Measurements from ENCODE around the gene RHBDL1. TPM values are rescaled to one million over a fixed set of nuclear protein-coding genes. Genes with fewer than 3 reads are reported as not detected.

Gene RHBDL1
- total RNA-seq, 4 donors from 2014 or later: 0.44 to 1.0 (median 0.96) TPM; not detected in 1

Other genes starting within 250 kb of the RHBDL1 start
- 10 to 100 TPM; 16.4 to 87.2 (median 22.0) TPM for gene CAPN15, start 148.0 kb upstream of the RHBDL1 start, total RNA-seq
- under 1 TPM in 1 of 4 donors, not detected in 3; 0.19 TPM for gene PRR35, start 115.3 kb upstream of the RHBDL1 start, total RNA-seq
- gene NHLRC4, start 108.7 kb upstream of the RHBDL1 start, total RNA-seq: 1 to 10 TPM in 3 of 4 donors, under 1 TPM in 1; 0.24 to 5.5 (median 1.2) TPM
- gene PIGQ, start 105.7 kb upstream of the RHBDL1 start, total RNA-seq: 10 to 100 TPM; 22.0 to 25.1 (median 23.8) TPM
- 10 to 100 TPM; 11.6 to 20.6 (median 14.8) TPM for gene RAB40C, start 85.6 kb upstream of the RHBDL1 start, total RNA-seq
- gene WFIKKN1, start 44.7 kb upstream of the RHBDL1 start, total RNA-seq: under 1 TPM in 3 of 4 donors, not detected in 1; 0.19 to 0.63 (median 0.25) TPM
- gene METTL26, start 39.4 kb upstream of the RHBDL1 start, total RNA-seq: 100 to 1,000 TPM in 3 of 4 donors, 10 to 100 TPM in 1; 75.7 to 155 (median 111) TPM
- 10 to 100 TPM; 33.3 to 54.7 (median 41.3) TPM for gene MCRIP2, start 33.8 kb upstream of the RHBDL1 start, total RNA-seq
- gene WDR90, start 26.3 kb upstream of the RHBDL1 start, total RNA-seq: 10 to 100 TPM in 3 of 4 donors, 1 to 10 TPM in 1; 7.0 to 25.1 (median 21.2) TPM
- gene RHOT2, start 7.5 kb upstream of the RHBDL1 start, total RNA-seq: 10 to 100 TPM; 38.8 to 86.9 (median 61.5) TPM
- 100 to 1,000 TPM; 119 to 161 (median 128) TPM for gene STUB1, start 4.7 kb downstream of the RHBDL1 start, total RNA-seq
- 10 to 100 TPM; 65.8 to 79.6 (median 71.8) TPM for gene JMJD8, start 8.7 kb downstream of the RHBDL1 start, total RNA-seq
- 1 to 10 TPM; 6.7 to 8.7 (median 6.9) TPM for gene WDR24, start 14.7 kb downstream of the RHBDL1 start, total RNA-seq
- gene FBXL16, start 30.1 kb downstream of the RHBDL1 start, total RNA-seq: under 1 TPM in 3 of 4 donors, not detected in 1; 0.48 to 0.75 (median 0.56) TPM
- 10 to 100 TPM; 13.6 to 31.2 (median 20.5) TPM for gene METRN, start 39.4 kb downstream of the RHBDL1 start, total RNA-seq
- 10 to 100 TPM; 21.9 to 45.4 (median 36.2) TPM for gene ANTKMT, start 45.5 kb downstream of the RHBDL1 start, total RNA-seq
- gene CCDC78, start 50.8 kb downstream of the RHBDL1 start, total RNA-seq: 1 to 10 TPM in 2 of 4 donors, under 1 TPM in 2; 0.72 to 2.4 (median 1.5) TPM
- gene HAGHL, start 51.4 kb downstream of the RHBDL1 start, total RNA-seq: 1 to 10 TPM in 3 of 4 donors, under 1 TPM in 1; 0.79 to 7.3 (median 4.6) TPM
- 10 to 100 TPM; 17.6 to 26.8 (median 22.1) TPM for gene CIAO3, start 65.3 kb downstream of the RHBDL1 start, total RNA-seq
- 100 to 1,000 TPM in 2 of 4 donors, 10 to 100 TPM in 1, 1 to 10 TPM in 1; 1.1 to 355 (median 129) TPM for gene MSLN, start 85.1 kb downstream of the RHBDL1 start, total RNA-seq
- gene RPUSD1, start 112.7 kb downstream of the RHBDL1 start, total RNA-seq: 10 to 100 TPM in 3 of 4 donors, 1 to 10 TPM in 1; 9.6 to 20.9 (median 13.7) TPM
- 10 to 100 TPM in 1 of 4 donors, 1 to 10 TPM in 3; 2.8 to 10.7 (median 4.6) TPM for gene CHTF18, start 112.9 kb downstream of the RHBDL1 start, total RNA-seq
- gene GNG13, start 125.1 kb downstream of the RHBDL1 start, total RNA-seq: not detected